Measurements from ENCODE around the gene TSC22D4.

TSC22D4 gene

DNA sequence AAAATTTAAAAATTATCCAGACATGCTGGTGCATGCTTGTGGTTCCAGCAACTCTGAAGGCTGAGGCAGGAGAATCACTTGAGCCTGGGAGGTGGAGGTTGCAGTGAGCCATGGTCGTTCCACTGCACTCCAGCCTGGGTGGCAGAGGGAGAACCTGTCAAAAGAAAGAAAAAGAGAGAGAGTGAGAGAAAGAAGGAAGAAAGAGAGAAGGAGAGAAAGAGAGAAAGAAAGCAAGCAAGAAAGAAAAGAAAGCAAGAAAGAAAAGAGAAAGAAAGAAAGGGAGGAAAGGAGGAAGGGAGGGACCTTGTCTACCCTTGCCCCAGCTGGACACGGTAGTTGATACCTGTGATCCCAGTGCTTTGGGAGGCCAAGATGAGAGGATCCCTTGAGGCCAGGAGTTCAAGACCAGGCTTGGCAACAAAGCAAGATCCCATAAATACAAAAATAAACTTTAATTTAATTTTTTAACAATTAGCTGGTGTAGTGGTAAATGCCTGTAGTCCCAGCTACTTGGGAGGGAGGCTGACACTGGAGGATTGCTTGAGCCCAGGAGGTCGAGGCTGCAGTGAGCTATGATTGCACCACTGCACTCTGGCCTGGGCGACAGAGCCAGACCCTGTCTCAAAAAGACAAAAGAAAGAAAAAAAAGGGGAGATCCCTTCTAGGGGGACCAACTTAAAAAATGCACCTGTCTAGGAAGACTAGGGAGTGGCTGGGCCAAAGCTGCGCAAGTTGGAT, 13.9 kb upstream of the TSC22D4 start:
- DNase-seq = no peak

DNA sequence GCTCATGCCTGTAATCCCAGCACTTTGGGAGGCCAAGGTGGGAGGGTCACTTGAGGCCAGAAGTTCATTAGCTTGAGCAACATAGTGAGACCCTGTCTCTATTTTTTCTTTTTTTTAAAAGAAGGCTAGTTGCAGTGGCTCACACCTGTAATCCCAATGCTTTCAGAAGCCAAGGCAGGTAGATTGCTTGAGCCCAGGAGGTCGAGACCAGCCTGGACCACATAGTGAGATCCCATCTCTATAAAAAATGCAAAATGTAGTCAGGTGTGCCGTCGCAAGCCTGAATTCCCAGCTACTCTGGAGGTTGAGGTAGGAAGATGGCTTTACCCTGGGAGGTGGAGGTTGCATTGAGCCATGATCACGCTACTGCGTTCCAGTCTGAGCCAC, 12.2 kb upstream of the TSC22D4 start:
- DNase-seq = no peak

DNA sequence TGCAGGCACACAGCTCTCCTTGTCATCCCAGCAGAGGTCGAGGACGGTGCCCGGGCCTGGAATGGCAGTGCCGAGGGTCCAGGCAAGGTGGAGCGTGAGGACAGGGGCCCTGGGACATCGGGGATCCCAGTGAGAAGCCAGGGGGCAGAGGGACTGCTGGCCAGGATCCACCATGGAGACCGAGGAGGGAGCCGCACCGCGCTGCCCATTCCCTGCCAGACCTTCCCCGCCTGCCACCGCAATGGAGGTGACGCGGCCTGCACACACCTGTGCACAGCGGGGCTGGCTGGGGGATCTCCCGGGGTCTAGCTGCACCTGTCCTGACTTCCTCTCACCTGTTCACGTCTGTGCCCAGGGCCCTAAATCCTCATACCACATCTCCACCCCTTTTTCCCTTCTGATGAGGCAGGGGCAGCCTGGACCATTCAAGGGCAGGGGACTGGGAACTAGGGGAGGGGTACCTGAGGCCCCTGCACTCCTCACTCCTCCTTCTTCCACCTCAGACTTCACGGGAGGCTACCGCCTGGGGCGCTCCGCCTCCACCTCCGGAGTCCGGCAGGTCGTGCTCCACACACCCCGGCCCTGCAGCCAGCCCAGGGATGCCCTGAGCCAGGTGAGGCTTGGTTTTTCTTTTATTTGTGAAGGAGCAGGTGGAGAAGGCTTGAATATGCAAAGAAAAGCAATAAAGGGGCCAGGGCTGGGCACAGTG, 11.6 kb upstream of the TSC22D4 start:
- no peak for DNase-seq

DNA sequence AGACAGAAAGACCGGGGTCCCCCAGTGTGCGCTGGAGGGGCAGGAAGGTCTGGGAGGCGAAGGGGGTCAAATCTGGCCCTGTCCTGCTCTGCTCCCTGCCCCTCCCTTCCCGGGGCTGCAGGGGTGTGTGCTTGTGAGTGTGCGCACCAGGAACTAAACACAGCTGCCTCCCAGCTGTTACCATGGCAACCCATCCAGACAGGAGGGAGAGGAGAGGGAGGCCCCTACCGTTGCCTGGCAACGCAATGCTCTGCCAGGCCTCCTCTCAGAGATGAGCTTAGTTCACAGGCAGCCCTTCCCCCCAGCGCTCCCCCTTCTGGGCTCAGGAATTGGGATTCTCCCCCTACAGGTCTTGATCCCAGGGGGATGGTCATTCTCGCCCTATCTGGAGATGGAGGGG, 10.8 kb upstream of the TSC22D4 start:
- peak; percentile 96 for DNase-seq

DNA sequence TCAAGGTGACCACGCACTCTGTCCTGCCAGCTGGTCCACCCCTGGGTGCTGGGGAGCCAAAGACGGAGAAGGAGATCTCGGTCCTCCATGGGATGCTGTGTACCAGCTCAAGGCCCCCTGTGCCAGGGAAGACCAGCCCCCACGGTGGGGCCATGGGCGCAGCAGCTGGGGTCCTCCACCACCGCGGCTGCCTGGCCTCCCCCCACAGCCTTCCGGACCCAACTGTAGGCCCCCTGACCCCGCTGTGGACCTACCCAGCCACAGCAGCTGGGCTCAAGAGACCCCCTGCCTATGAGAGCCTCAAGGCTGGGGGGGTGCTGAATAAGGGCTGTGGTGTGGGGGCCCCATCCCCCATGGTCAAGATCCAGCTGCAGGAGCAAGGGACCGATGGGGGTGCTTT, 10.1 kb upstream of the TSC22D4 start:
- no peak for DNase-seq

DNA sequence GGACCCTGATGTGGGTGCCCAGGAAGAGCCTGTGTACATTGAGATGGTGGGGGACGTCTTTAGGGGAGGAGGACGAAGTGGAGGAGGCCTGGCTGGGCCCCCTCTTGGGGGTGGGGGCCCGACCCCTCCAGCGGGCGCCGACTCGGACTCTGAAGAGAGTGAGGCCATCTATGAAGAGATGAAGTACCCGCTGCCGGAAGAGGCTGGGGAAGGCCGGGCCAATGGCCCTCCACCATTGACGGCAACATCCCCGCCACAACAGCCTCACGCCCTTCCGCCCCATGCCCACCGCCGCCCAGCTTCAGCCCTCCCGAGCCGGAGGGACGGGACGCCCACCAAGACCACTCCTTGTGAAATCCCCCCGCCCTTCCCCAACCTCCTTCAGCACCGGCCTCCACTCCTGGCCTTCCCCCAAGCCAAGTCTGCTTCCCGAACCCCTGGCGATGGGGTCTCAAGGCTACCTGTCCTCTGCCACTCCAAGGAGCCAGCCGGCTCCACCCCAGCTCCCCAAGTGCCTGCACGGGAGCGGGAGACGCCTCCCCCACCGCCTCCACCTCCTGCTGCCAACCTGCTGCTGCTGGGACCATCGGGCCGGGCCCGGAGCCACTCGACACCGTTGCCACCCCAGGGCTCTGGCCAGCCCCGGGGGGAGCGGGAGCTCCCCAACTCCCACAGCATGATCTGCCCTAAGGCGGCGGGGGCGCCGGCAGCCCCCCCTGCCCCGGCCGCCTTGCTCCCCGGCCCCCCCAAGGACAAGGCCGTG, 9.5 kb upstream of the TSC22D4 start:
- DNase-seq = no peak

DNA sequence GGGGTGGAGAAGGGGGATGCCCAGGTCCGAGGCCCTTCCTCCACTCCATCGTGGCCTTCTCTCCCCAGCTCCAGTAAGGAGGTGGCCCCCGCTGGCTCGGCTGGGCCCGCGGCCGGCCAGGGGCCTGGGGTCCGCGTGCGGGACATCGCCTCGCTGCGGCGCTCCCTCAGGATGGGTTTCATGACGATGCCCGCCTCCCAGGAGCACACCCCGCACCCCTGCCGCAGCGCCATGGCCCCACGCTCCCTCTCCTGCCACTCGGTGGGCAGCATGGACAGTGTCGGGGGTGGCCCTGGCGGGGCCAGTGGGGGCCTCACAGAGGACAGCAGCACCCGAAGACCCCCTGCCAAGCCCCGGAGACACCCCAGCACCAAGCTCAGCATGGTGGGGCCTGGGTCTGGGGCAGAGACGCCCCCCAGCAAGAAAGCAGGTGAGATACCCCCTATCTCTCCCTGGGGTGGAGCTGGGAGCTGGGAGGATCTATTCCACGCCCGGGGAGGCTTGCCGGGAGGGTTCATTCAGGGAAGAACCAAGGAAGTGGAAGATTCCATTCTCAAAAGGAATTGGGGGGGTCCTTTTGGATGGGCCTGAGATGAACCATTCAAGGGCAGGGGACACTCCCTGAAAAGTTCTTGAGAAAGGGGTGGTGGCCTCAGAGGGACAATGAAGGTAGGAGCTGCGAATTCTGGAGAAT, 7.9 kb upstream of the TSC22D4 start:
- no peak for DNase-seq

DNA sequence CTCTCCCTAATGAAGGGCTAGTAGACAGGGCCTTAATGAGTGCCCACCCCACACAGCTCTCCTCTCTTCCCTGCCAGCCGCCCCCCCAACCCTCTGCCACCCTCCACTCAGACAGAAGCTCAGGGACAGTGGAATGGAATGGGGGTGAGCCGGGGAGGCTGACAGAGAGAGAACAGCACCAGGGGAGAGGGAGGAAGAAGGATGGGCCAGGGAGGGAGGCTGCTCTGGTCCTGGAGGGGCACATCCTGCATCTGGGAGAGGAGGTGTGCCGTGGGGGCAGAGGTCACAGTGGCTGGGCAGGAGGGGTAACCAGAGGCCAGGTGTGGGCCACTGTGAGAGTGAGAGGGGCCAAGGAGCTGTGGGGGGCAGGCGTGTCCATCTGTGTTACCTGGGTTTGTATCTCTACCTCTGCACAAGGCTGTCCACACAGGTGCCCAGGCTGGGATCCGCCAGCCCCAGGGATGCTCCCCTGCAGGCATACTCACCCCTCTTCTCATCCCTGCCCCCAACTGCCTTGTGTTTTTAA, 7.2 kb upstream of the TSC22D4 start:
- no peak for DNase-seq

DNA sequence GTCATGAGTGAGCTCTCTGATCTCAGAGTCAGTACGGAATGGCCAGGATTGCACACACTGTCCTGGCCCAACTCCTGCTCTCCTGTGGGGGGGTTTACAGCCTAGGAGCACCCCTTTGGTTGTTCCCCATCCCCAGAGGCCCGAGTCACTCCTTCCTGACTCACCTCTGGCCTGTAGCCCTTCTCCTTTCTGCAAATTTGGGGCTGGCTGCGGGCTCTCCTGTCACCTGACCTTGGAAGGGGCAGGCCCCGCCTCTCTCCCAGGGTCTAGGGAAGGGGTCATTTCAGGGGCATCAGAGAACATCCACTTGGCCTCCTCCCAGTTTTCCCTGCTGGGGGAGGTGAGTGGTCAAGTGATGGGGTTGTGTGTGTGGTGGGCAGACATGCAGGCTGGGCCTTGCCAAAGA, 6.5 kb upstream of the TSC22D4 start:
- no peak for DNase-seq

DNA sequence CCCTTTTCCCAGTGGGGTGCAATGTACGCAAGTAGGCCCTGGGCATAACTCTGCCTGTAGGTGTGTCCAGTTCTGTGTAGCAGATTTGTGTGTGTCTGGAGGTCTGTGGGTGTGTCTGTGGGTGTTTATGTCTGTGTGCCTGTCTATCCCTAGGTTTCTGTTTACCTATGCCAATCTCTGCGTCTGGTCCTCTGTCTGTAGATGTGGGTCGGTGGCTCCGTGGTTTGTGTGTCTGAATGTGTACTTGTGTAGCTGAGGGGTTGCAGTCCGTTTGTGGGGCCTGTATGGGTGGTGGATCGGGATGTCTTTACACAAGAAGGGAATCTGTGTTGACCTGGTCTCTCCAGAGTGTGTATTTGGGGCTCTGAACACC, 5.6 kb upstream of the TSC22D4 start:
- DNase-seq = no peak

DNA sequence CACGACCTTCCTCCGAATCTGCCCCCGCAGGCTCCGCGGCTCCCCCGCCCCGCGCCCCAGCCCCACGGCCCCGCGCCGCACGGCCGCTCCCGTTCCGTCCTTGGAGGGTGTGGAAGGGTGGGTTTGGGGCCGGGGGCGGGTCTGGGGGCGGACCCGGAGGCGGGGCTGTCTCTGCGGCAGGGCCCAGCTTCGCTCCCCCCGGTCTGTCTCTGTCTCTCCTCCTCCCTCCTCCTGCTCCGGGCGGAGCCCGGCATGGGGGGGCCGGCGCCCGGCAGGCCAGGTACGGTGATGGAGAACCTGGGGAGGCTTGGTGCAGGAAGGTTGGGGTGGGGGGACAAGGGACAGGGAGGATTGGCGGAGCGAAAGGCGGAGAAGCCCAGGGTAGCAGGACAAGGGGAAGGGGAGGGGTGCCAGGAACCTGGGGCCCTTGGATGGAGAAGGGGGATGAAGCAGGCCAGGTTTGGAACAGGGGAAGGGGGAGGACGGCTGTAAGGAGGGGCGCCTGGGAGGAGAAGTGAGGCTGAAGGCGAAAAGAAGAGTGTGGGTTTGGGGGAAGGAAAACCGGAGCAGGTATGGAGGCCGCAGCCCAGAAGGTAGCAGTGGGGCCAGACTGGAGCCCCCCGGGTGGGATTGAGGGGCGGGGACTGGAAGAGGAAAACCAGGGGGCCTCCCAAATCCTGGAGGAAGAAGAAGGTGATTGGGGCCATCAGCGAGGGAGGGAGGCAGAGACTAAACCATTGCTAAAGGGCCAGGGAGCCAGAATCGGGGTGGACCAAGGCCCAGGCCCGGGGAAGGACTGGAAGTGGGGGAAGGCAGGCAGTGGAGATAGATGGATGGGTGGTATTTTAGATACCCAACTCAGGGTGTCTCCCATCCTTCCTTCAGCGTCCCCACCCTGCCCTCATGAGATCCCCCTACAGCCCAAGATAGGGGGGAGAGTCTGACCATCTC, 5.0 kb upstream of the TSC22D4 start, which contains the start of gene NYAP1:
NYAP1 (plus strand) TSS at position 206 of the 951 bp plus-strand sequence. CDS start 1,385 bp downstream, outside the sequence.
- DNase-seq = peak; percentile 11

DNA sequence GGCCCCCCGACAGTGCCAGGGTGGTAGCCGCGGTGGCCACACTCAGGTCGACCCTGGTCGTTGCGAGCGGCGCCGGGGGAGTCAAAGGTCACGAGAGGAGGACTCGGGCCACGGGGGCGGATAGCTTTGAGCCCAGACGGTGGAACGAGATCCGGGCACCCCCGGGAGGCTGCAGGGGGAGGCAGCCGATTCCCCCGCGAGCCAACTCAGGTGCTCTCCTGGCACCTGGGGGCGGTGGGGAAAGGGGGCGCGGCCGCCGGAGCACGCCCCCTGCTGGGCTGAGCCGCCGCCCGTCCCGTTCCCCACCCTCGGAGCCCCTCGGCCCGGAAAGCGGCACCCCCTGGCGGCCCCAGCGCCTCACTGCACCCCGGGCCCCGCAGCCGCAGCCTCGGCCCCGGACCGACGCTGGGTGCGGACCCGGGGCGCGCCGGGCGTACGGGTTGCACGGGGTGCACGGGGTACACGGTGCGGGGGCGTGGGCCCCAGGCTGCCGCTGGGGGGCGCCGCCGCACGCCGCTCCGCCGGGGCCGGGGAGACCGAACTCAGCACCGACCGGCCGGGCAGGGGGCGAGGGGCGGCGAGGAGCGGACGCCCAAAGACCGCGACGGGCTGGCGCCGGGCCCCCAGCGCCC, 4.2 kb upstream of the TSC22D4 start:
- DNase-seq = no peak

DNA sequence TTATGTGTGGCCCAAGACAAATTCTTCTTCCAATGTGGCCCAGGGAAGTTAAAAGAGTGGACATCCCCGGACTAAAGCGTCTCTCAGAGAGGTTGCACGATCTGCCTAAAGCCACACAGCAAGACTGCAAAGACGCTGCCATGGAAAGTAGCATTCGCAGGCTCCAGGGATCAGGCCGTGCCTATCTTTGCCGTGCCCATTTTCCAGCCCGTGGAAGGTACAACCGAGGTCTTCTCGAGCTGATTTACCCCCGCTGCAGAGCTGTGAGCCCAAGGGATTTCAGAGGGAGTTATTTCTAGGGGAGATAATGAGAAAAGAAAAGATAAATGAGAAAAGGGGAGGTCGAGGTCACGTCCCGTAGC, 3.7 kb upstream of the TSC22D4 start:
- no peak for DNase-seq

DNA sequence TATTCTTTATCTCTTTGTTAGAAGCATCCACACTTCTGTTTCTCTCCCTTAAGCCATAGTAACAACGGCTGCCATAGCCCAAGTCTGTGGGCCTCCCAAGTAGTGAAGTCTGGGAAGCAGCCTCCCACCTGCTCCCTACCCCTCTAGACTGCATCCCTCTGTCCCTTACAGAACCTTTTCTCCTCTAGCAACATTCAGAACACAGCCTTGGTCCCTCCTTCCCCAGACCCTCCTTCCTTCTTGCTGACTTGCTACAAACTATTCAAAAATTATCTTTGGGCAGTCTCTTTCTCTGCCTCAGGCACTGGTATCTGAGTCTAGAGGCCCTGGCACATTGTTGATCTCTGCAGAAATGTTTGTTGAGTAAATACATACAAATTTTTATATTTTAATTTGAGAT, 2.5 kb upstream of the TSC22D4 start:
- DNase-seq = no peak

DNA sequence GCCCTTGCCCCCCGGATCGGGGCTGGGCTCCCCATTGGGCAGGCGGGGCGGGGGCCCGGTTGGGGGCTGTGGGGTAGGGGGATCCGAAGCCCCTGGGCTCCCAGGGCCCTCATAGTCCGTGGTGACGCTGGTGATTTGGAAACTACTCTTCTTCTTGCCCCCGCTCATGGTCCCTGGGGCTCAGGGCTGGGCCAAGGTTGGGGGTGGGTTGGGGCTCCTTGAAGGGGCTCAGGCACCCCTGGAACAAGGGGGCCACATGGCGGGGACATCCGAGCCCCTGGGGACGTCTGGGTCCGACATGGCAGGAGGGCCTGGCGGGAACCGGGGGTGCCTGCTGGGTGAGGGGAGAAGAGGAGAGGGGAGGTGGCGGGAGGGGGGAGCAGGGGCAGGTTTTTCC, 1.1 kb downstream of the TSC22D4 start:
- DNase-seq = no peak

DNA sequence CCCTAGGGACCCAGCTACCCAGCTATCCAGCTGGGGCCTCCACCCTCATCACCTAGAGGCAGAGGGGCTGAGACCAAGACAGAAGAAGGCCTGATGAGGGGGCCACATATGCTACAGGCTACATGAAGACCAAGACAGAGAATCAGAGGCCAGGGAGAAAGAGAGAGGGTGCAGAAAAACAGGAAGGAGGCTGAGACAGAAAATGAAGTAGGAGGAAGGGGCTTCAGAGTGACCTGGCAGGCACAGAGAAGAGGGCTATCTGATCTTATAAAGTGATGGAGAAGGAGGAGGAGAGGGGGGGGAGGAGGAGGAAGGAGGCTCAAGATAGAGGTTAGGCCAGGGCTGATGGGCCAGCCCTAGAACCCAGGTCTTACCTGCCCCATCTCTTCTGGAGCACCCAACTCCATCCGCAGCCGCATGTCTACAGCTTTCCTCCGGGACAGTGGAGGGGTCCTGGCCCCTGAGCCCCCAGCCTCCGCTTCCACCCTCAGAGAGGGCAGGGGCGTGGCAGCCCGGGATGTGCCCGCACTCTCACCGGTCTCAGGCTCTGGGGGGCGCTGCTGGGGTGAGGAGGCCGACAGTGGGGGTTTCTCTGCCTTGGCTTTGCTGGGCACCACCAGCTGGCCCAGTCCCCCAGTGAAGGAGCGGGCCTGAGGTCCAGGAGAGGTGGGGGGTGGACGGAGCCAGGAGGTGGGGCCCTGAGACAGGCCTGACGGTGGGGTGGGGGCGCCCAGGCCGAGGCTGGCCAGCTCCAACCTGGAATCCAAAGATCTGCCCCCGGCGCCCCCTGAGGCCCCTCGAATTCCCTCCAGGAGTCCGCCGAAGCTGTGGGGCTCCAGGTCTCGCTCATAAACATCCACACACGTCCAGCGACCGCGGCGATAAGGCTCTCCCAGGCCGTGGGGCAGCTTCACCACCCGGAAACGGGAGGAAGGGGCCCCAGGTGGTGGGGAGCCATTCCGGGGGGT, 1.8 kb downstream of the TSC22D4 start:
- no peak for DNase-seq

DNA sequence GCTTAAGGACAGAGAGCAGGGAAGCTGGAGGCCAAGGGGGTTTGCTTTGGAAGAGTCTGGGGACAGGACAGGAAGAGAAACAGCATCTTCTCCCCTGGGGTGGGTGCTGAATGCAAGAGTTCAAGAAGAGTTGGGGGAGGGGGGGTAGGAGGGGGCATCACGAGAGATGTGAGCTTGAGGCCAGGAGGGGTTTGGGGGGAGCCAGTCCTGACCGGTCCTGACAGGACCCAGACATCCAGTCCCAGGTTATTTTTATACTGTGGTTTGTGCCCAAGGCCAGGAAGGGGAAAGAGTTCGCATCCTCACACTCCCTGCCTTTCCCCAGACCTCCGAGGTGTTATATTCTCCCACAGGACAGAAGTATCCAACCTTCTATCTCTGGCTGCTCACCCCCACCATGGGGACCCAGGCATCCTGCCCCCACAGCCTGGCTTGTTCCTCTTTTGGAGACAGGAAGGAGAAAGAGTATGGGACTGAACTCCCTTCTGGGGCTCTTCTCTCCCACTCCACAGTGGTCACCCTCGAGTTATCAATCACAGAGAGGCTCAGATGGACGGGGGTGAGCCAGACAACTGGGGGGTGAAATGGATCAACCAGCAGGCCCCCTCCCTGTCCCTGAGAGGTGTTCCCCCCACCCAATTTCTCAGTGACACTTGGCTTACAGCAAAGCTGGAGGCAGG, 2.8 kb downstream of the TSC22D4 start:
- DNase-seq = no peak

DNA sequence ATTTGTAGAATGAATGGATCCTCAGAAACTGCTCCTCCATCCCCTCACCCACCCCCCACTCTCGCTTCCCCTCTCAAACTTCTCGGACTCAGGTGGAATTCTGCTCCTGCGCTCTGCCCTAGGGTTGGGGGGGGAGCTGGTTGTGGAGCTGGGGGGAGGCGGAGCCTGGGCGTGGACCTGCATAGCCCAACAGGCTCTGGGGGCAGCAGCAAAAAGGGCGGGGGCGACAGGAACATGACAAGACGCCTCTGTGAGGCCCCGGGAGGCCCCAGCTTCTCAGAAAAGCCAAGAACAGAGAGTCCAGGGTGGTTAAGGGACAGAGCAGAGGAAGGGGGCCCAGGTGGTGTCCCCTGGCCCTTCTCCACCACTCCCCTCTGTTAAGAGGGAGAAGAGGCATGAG, 3.5 kb downstream of the TSC22D4 start:
- no peak for DNase-seq

DNA sequence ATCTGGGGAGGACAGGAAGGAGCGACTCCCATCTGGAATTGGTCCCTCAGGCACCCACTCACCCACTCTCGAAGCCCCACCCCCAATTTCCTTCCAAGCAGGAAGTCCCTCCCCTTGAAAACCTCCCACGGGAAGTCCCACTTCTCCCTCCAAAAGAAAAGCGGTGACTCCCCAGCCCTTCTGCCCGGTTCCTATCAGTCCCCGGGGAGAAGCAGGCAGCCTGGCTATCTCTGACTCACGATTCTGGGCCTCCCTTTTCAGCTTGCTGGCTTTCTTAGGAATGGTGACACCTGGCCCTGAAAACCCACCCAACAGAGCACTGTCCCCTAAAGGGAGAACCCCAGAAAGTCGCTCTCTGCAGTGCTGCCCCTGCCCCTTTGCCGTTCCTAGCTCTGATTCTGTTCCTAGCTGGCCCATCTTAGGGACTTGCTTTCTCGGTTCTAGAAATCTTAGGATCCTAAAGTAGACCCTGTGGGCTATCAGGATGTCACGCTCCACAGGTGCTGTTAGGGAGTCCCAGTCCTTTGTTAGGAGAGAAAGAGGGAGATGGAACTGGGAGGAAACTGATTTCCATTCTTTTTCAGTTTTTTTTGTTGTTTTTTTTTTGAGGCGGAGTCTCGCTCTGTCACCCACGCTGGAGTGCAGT, 6.0 kb downstream of the TSC22D4 start:
- no peak for DNase-seq
